ENCODE measurements around the gene GPR146.

Gene GPR146

GRCh38 chr7:1093916-1094508 is 49.7 kb downstream of the GPR146 start:
- Histone ChIP-seq H3K4me2 (peak overlapping the region; percentile 98), H3K9me3 (no peaks in the 10 kb centered on the region), H3K4me1 (peaks cover 78% of the 10 kb centered on the region), H3K4me3 (no peak overlapping the region), H4K20me1 (peaks cover 29% of the 10 kb centered on the region; the same call in 1 of the 2 replicates), H3K9ac (0 out of 2 replicates have a peak overlapping the region, but pooled peaks have one; percentile 41), H3K27ac (peak overlapping the region; percentile 20; the same call in 1 of the 2 replicates), H3K27me3 (no peaks in the 10 kb centered on the region), H3K36me3 (peaks cover 37% of the 10 kb centered on the region)
- TF ChIP-seq Cebpa-rat (IDR thresholded peaks at IDR 0.05): no peak

- Histone ChIP-seq H3K27ac (peak overlapping the region; percentile 20), H3K9ac (peak overlapping the region; percentile 41; the same call in 1 of the 2 replicates), H3K36me3 (peaks cover 37% of the 10 kb centered on the region), H3K27me3 (no peaks in the 10 kb centered on the region), H4K20me1 (peaks cover 32% of the 10 kb centered on the region; the same call in 1 of the 2 replicates), H3K4me2 (peak overlapping the region; percentile 98), H3K9me3 (no peaks in the 10 kb centered on the region), H3K4me1 (peaks cover 87% of the 10 kb centered on the region), H3K4me3 (no peak overlapping the region)
- TF ChIP-seq Cebpa-rat (IDR thresholded peaks at IDR 0.05): no peak
These were observed 50.5 kb downstream of the GPR146 start for GRCh38 chr7:1094870-1095269.

- Histone ChIP-seq H4K20me1 (peaks cover 39% of the 10 kb centered on the region; the same call in 1 of the 2 replicates), H3K4me3 (no peak overlapping the region), H3K9me3 (no peaks in the 10 kb centered on the region), H3K9ac (peak overlapping the region; percentile 37; the same call in 1 of the 2 replicates), H3K27me3 (no peaks in the 10 kb centered on the region), H3K27ac (peak overlapping the region; percentile 88; the same call in 1 of the 2 replicates), H3K4me1 (peaks cover 95% of the 10 kb centered on the region), H3K36me3 (peaks cover 32% of the 10 kb centered on the region), H3K4me2 (peak overlapping the region; percentile 98)
- no peak for TF ChIP-seq Cebpa-rat (IDR thresholded peaks at IDR 0.05)
These were observed 51.3 kb downstream of the GPR146 start for GRCh38 chr7:1095621-1096155.

GRCh38 chr7:1096156-1097119 is 52.1 kb downstream of the GPR146 start:
- Histone ChIP-seq H4K20me1 (peaks cover 38% of the 10 kb centered on the region), H3K9ac (peak overlapping the region; percentile 37; the same call in 1 of the 2 replicates), H3K36me3 (peaks cover 28% of the 10 kb centered on the region), H3K27ac (peak overlapping the region; percentile 88), H3K4me3 (no peak overlapping the region), H3K4me1 (peaks cover 95% of the 10 kb centered on the region), H3K4me2 (peak overlapping the region; percentile 98), H3K9me3 (no peaks in the 10 kb centered on the region), H3K27me3 (no peaks in the 10 kb centered on the region)
- TF ChIP-seq Cebpa-rat (IDR thresholded peaks at IDR 0.05): no peak

- H3K4me1 ChIP-seq: peaks cover 96% of the 10 kb centered on the region
- peak overlapping the region; percentile 88; the same call in 1 of the 2 replicates for H3K27ac ChIP-seq
- peak overlapping the region; percentile 98 for H3K4me2 ChIP-seq
- 0 out of 2 replicates have a peak overlapping the region, but pooled peaks have one; percentile 37 for H3K9ac ChIP-seq
- peaks cover 28% of the 10 kb centered on the region for H3K36me3 ChIP-seq
- H3K9me3 ChIP-seq: no peaks in the 10 kb centered on the region
- no peak overlapping the region for H3K4me3 ChIP-seq
- H3K27me3 ChIP-seq: no peaks in the 10 kb centered on the region
- peaks cover 45% of the 10 kb centered on the region for H4K20me1 ChIP-seq
- TF ChIP-seq Cebpa-rat (IDR thresholded peaks at IDR 0.05): no peak
These were observed 52.8 kb downstream of the GPR146 start for GRCh38 chr7:1097120-1097504.

GRCh38 chr7:1098243-1099153 is 54.2 kb downstream of the GPR146 start:
- H3K9ac ChIP-seq: peak overlapping the region; percentile 78
- peak overlapping the region; percentile 98 for H3K4me2 ChIP-seq
- TF ChIP-seq Cebpa-rat (IDR thresholded peaks at IDR 0.05): no peak
- peaks cover 98% of the 10 kb centered on the region for H3K4me1 ChIP-seq
- H3K4me3 ChIP-seq: peak overlapping the region; percentile 62
- H4K20me1 ChIP-seq: peaks cover 57% of the 10 kb centered on the region
- H3K27me3 ChIP-seq: no peaks in the 10 kb centered on the region
- no peaks in the 10 kb centered on the region for H3K9me3 ChIP-seq
- peak overlapping the region; percentile 88 for H3K27ac ChIP-seq
- peaks cover 27% of the 10 kb centered on the region for H3K36me3 ChIP-seq

GRCh38 chr7:1099154-1099542 is 54.8 kb downstream of the GPR146 start:
- H3K36me3 ChIP-seq: peaks cover 33% of the 10 kb centered on the region
- H4K20me1 ChIP-seq: peaks cover 63% of the 10 kb centered on the region
- H3K4me2 ChIP-seq: peak overlapping the region; percentile 98
- TF ChIP-seq Cebpa-rat (IDR thresholded peaks at IDR 0.05): no peak
- peak overlapping the region; percentile 88 for H3K27ac ChIP-seq
- H3K27me3 ChIP-seq: no peaks in the 10 kb centered on the region
- H3K9me3 ChIP-seq: no peaks in the 10 kb centered on the region
- peak overlapping the region; percentile 78 for H3K9ac ChIP-seq
- peaks cover 100% of the 10 kb centered on the region for H3K4me1 ChIP-seq
- peak overlapping the region; percentile 62 for H3K4me3 ChIP-seq

- no peaks in the 10 kb centered on the region for H3K27me3 ChIP-seq
- H3K27ac ChIP-seq: peak overlapping the region; percentile 88
- peaks cover 66% of the 10 kb centered on the region for H4K20me1 ChIP-seq
- peak overlapping the region; percentile 78 for H3K9ac ChIP-seq
- no peak for TF ChIP-seq Cebpa-rat (IDR thresholded peaks at IDR 0.05)
- H3K4me2 ChIP-seq: peak overlapping the region; percentile 98
- H3K36me3 ChIP-seq: peaks cover 37% of the 10 kb centered on the region
- peak overlapping the region; percentile 62 for H3K4me3 ChIP-seq
- H3K4me1 ChIP-seq: peaks cover 100% of the 10 kb centered on the region
- H3K9me3 ChIP-seq: no peaks in the 10 kb centered on the region
These were observed 55.3 kb downstream of the GPR146 start for GRCh38 chr7:1099637-1100036.

GRCh38 chr7:1100386-1100785 is 56.0 kb downstream of the GPR146 start:
- H4K20me1 ChIP-seq: peaks cover 64% of the 10 kb centered on the region
- H3K4me3 ChIP-seq: peak overlapping the region; percentile 62
- peak overlapping the region; percentile 98 for H3K4me2 ChIP-seq
- peaks cover 100% of the 10 kb centered on the region for H3K4me1 ChIP-seq
- H3K27me3 ChIP-seq: no peaks in the 10 kb centered on the region
- TF ChIP-seq Cebpa-rat (IDR thresholded peaks at IDR 0.05): no peak
- no peaks in the 10 kb centered on the region for H3K9me3 ChIP-seq
- peaks cover 37% of the 10 kb centered on the region for H3K36me3 ChIP-seq
- peak overlapping the region; percentile 88 for H3K27ac ChIP-seq
- peak overlapping the region; percentile 78 for H3K9ac ChIP-seq

All from BLaER1 (cell line).